Stimulated activated CD4-positive, alpha-beta T cell treated with anti-CD3 and anti-CD28 coated beads, Interleukin-1b, Interleukin-23, amount 100 ng/mL, for 24 hours (primary cell): ENCODE data around the gene SRRD.

Experiments used
- DNase-seq, 4 experiments: peaks; one replicate each; pipeline ENCODE4 v3.0.0-alpha.2; 2020; ENCODE audit warnings: low read depth in 4 of 4, low spot score in 1 of 4

SRRD gene

DNA sequence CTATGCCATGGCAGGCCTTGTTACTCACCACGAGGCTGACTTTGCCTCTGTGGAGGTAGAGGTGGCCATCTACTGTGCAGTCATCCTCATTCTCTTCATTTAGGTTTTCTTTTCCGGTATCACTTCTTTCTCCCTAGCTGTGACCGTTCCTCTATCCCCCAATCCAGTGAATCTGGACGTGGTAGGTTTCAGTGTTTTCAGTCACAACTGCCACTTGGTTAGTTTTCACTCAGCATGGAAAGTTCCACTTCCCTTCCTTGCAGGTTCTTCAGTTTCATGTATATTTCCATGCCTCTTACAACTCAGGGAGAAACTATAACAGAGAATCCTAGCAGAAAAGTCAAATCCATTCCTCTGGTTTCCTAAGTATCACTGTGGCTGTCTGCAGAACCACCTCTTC, 2.0 kb upstream of the SRRD start:
- DNase-seq = no peak

DNA sequence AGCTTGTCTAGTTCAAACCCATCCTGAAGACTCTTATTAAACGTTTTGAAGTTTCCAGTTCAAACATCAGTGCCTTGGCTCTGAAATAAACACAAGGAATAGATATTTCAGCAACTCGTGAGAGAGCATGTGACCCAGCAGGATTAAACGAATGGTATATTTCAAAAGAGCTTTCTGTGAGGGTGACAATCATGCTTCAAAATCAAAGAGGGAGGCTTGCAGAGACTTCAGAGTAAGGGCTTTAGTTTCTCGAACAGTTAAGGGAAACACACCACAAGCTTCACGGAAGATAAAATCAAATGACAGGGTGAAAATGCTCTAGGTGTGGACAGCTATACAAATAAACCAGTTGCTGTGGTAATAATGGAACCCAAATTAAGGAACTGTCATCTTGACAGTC, 1.5 kb upstream of the SRRD start:
- DNase-seq = no peak

DNA sequence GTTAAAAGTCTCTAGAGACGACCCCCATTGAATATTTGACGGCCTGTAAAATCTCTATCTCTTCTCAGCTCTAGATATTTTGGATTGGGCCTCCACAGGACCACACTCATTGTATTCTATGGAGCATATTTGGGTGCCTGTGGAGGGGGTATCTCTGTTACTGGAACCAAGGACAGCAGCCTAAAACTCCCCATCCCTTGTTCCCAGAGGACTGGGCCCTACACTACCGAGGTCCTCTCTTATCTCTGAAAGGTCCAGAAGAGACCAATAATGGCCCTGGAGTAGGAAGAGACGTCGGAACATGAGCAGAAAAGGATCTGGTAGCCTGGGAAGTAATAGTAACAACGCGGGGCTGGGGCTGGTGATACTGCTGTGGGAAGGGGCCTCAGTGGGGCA, 636 bp upstream of the SRRD start:
- no peak for DNase-seq

DNA sequence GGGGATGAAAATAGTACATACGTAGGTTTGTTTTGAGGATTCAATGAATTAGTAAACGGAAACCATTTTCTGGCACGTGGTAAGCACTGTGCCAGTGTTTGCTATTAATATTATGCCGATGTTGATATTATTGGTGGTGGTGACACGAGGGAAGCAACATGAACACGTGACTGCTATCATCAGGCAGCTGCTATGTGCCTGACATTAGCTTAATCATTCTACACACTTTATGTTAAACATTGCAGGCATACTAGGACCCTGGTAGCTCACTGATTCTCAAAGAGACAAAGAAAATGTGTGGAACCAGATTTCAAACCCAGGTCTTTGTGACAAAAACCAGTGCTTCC, 656 bp downstream of the SRRD start:
- no peak for DNase-seq

DNA sequence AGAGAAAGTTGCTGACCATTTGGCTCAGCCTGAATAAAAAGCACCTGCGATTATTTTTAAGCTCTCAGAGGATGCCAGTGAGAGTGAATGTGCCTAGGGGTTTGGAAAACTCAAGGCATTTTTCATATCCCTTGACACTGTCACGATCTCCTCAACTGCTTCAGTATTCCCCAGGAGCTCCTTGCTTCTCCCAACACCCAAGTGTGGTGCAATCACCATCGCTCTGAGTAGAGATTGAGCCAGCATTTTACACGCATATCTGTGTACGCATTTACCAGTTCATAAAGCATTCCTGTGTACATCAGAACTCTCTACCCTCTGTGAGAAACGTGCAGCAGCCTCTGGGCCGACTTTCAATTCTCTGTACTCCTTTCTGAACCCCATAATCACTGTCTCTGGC, 1.3 kb downstream of the SRRD start:
- DNase-seq = no peak

DNA sequence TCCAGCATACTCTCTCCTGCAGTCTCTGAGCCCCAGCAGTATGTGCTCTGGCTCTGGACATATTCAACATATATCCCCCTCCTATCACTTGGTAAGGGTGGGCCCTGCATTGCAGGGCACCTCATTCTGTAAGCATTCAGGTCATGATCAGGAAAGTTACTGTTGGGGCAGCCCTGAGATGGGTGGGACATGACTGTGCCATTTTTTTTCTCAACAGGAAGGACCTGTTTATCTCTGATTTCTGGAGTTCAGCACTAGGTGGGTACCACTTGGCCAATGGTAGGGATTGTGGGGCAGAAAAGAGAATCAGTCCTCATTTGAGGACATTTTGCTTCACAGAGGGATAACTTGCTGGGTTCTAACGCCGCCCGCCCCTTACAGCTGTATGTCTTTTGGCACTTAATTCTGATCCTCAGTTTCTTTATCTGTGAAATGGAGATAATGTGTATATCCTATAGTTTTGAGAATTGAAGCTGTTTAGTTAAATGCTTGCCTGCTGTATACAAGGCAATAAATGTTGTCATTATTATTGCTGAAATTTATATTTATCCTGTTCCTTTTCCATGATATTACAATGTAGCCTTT, 2.2 kb downstream of the SRRD start:
- no peak for DNase-seq

DNA sequence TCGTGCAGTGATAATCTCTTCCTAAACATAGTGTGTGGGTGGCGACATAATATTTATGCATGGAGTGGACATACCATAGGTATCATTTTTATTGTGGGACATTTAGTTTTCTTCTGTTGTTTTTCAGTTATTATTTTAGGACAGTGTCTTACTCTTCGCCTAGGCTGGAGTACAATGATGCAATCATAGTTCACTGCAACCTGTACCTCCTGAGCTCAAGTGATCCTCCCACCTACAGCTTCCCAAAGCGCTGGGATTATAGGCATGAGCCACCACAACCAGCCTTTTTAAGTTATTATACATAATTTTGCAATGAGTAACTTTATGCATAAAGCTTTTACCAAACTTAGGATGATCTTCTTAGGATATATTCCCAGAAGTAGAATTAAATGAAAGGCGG, 2.7 kb downstream of the SRRD start:
- no peak for DNase-seq

DNA sequence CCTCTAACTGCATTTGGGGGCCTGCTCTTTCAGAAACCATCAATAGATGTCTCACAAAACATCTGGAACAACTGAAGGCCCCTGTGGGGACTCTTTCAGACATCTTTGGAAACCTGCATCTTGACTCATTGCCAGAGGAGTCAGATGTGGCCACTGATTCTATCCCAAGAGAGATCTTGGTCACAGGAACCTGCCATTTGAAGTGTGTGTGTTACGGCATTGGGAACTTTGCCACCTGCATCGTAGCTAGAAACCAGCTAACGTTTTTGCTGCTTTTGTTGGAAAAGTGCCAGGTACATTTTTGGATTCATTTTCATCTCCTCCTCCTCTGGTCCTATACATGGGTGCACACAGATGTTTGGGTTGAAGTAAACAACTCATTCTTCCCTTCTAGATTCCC, 4.3 kb downstream of the SRRD start:
- DNase-seq = no peak

DNA sequence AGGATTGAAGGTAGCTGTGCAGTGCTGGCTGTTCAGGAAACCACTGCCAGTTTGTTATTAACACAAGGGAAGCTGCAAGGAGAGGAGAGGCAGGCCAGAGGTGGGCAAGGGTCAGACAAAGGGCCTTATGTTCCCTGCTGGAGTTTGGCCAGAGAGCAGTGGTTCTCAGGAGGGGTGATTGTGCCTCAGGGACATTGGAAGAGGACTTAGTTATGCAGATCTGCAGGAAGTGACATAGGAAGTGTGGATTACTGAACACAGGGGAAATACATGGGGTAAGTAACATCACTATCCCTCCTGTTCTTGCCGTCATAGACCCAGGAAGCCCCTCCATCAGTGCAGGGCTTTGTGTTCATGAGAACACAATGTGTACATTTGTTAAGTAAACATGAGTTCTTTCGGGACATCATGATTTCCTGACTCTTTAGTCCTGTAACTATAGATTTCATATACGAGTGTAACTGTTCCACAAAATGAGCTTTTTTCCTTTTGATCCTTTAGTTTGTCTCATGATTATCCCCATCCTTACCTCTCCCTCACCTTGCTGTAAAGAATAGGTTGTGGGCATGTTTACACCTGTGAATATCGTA, 5.9 kb downstream of the SRRD start:
- DNase-seq = no peak

DNA sequence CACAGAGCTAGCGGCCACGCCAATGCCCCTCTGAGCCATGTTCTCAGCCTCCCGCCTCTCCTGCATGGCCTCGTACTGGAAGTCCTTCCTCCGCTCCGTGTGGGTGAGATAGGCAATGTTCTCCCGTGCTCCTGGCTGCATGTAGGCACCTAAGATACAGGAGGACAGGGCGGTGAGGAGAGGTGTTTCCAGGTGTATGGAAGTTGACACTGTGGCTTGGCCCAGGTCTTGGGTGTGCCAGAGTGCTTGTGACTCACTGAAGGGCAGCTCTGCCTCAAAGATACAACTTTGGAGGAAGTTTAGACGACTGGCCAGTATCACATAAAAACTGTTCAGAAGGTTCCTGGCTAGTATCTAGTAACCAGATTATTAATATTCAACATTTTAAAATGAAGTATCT, 8.5 kb downstream of the SRRD start:
- DNase-seq = no peak

DNA sequence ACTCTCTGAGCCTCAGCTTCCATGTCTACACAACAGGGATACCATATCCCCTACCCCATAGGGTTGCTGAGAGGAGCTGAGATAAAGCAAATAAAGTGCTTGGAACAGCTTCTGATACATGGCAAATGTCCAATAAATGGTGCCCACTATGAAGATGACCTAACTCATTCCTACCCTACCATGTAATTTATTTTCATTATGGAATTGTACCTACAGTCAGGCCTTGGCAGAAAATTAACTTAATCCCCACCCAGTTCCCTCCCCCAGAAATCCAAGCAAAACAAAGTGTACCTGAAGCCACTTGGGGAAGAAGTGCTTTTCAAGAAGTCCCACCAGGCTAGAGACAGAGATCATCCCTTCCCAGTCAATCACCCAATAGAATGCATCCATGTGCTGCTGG, 10.8 kb downstream of the SRRD start:
- DNase-seq = no peak

DNA sequence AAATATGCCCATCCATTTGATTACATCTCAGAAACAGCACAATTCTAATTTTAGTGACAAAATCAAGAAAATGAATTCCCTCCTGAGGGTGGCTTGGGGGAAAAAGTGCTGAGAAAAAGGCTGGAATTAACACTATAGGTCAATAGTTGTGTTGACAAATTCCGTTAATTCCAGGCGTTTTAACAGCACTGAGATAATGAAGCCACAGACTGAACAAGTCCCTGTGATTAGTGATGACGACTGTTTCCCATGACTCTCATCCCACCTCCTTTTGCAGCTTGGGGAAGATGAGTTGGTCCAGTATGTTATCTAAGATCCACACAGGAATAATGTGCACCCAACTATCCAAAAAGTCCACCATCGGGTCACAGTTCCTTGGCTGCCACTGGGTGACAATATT, 12.8 kb downstream of the SRRD start:
- DNase-seq = no peak

DNA sequence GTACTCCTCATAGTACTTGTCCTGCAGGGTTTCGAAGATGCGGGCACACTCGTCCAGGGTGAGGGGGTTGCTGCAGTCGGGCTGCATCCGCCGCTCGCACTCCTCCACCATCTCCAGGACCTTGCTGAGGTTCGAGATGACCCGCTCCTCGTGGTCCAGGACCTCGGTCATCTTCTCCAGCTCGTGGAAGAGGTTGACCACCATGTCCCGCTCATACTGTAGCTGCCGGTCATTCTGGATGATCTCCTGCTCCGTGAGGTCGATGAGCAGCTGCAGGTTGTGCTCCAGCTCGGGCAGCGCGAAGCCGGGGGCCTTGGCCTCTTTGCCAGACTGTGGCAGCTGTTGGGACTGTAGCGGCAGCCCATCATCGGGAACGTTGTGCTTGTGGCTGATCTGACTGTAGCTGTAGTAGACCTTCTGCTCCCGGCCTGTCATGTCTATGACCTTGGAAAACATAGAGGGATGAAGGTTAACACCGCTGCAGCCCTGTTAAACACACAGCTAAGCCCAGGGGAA, 15.6 kb downstream of the SRRD start:
- DNase-seq = no peak

DNA sequence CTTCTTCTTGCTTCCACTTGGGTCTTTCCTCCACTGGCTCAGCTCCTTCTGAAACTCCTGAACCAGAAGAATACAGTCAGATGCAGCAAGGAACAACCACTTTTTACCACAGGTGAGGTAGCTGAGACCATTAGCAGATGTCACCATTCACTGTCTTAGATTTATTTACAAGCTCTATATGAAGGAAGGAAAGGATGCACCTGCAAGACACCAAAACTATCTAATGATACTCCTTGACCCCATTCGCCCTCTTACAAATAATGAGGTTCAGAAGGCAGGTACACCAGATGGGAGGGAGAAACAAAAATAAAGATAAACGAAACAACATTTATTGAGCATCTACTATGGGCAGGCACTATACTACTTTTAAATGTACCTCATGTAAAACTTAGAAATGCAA, 18.3 kb downstream of the SRRD start:
- no peak for DNase-seq

DNA sequence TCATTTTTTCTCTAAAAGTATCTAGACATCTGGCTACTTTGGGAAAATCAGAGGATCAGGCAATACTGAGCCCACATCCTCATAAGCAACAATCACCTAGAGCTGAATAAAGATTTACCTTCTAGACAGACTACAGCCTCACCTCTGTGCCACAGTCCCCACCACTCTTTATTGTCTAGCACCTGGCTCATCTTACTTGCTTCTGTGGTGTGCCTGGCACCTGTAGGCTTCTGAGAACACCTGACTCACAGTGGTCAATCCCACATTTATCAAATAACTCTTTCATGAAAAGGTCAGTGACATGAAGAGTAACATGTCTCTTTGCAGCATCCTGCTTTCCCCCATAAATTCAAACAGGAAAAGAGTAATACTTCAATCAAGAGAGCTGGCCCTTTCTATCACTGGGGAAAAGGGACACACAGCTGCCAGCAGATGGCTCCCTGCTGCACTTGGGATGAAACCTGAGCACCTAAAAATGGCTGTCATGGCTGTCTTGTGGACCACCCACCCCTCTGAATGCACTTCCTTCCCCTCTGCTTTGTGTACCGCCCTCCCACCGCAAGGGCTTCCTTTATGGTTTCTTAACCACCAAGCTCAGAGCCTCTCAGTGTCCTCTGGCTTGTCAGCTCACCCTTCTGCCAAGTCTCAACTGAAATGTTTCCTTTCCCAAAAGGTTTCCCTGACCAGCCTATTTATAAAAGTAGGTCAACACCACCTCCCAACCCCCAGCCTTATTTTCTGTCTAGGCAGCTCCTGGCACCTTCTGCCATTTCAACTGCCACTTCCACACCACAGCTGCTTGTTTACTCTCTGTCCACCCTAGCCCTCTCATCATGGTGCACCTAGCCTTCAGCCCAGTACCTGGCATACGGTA, 19.2 kb downstream of the SRRD start:
- peak in 1 of 4 experiments; percentile 38 for DNase-seq

DNA sequence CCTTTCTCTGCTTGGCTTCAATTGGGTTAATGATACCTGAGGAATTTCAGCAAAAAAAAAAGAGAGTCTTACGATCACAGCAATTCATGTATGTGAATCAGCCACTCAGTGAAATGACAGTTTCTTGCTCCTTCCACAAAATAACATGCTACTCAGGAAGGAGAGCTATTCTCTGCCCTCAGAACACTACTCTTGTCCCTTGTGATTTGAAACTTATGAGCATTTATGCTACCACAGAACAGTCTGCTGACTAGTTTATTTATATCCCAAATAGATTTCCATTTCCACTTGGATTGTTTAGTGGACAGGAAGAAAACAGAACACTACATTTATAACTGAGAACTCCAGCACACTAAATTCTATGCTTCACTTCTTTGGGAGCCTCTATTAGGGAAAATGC, 20.1 kb downstream of the SRRD start:
- no peak for DNase-seq

DNA sequence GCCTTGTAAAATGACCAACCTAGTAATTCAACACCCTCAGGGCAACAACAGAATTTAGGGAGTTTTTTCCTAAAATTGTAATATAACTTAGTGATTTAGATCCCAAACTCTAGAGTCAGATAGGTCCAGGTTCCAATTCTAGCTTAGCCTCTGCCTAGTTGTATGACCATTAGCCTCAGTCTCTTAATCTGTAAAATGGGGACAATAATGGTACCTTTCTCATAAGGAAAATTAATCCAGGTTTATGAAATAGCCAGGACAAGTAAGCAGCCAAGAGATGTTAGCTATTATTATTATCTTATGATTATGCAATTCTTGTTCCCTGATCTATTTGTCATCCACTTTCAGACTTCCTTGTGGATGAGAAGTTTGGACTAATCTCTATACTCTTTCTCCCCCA, 24.5 kb downstream of the SRRD start:
- DNase-seq = no peak

DNA sequence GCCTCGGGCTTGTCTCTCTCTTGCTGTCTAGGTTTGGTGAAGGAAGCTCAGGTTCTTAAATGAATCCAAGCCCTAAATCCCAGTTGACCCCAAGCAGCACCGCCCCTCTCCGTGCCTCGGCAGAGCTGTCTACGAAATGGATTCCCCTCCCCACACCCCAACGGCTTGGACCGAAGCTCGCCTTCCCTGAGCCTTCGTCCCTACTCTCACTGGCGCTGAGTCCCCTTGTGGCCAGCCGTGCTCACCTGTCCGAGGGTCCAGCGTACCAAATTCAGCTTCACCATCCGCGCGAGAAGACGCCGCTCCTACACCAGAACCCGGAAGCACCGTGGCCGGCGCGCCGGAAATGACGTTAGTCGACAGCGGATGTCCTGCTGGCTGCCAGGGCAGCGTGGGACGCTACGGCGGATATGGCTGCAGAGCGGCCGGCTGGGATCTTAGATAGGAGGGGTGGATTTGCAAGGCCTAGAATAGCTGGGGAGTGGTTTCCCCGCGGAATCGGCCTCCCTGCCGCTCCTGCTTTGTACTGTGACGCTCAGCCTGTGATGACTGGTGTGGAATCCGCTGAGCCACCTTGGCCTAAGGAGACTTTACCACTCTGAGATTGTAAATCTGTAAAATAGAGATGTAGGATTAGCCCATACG, 28.6 kb downstream of the SRRD start, which contains the start of gene TFIP11:
TFIP11 (minus strand) TSS at position 325 of the 645 bp plus-strand sequence. CDS start 2,201 bp downstream, outside the sequence.
- DNase-seq = peak; percentile 86 to 92 (median 89)

DNA sequence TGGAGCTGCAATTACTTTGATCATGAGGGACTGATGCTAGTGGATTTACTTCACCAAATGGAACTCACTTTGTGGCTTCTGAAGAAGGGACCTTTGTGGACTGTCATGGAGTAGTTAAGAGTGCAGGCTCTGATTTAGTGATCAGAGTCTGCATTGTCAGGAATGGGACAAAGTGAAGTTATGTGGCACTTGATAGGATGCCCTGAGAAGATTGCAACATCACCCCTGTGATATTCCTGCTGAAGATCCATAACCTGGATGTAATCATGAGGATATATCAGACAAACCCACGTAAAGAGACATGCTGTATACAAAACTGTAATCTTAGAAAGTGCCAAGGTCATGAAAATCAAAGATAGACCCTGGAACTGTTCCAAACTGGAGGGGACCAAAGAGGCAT, 30.2 kb downstream of the SRRD start:
- no peak for DNase-seq

DNA sequence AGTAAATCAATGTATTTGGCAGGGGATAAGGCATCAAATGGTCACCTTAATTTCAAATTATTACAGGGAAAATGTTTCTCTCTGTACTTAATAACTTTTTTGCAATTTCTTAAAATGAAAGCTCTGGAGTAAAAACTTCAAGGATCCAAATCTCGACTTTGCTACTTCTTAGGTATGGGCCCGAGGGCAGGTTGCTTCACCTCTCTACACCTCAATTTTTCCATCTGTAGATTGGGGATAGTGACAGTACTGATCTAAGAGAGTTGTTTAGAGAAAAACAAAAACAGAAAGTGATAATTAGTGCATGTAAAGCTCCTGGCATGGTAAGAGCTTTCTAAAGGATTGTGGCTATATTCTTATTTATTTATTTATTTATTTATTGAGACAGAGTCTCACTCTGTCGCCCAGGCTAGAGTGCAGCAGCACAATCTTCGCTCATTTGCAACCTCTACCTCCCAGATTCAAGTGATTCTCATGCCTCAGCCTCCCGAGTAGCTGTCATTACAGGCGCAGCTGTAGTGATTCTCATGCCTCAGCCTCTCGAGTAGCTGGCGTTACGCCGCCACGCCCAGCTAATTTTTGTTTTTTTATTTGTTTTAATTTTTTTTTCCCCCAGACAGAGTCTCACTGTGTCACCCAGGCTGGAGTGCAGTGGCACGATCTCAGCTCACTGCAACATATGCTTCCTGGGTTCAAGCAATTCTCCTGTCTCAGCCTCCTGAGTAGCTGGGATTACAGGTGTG, 30.9 kb downstream of the SRRD start:
- DNase-seq = no peak

DNA sequence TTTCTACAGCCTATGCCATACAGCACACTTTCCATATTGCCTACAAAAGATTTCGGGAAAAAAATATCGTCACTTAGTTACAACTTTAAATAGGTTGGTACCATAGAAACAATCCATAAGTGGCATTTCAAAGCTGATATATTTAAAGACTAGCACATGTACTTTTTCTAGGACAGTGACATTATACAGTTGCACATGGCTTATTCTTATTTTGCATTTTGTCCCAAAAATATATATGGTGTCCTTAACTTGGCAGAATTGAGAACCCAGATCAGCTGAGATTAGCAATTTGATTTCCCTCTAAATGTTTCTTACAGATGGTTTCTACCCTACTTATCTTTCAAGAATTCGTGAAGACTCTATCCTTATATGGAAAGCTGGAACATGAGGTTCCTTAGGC, 32.3 kb downstream of the SRRD start:
- DNase-seq = no peak
